ENCODE results near the gene SPATA9. TPM values are rescaled to one million over a fixed set of nuclear protein-coding genes. Genes with fewer than 3 reads are reported as not detected.
"Not testable (repeated sequence)": the region's sequence is repeated elsewhere in the genome, so short reads cannot be mapped to it uniquely, and the experiment has no call there.

Gene SPATA9
- total RNA-seq, 6 experiments from 2014 or later: 0.17 to 0.73 (median 0.48) TPM

- TF ChIP-seq CTCF (IDR thresholded peaks at IDR 0.05): no peak
- Mint-ChIP-seq H3K4me1 (ENCODE audit: low read depth) (peaks cover 42% of the 10 kb centered on the region), H3K27me3 (ENCODE audit: insufficient read depth) (peaks cover 1% of the 10 kb centered on the region; the same call in 1 of the 2 replicates), H3K9me3 (no peaks in the 10 kb centered on the region), H3K4me3 (no peak overlapping the region), H3K27ac (no peak overlapping the region), H3K36me3 (ENCODE audit: low read depth) (peaks cover 11% of the 10 kb centered on the region)
- DNase-seq: no peak
These were observed 27.3 kb upstream of the SPATA9 start for GRCh38 chr5:95709967-95710650.

- Mint-ChIP-seq H3K27ac (no peak overlapping the region), H3K27me3 (ENCODE audit: insufficient read depth) (peaks cover 1% of the 10 kb centered on the region; the same call in 1 of the 2 replicates), H3K36me3 (ENCODE audit: low read depth) (peaks cover 4% of the 10 kb centered on the region; the same call in 1 of the 2 replicates), H3K4me1 (ENCODE audit: low read depth) (peaks cover 30% of the 10 kb centered on the region), H3K9me3 (no peaks in the 10 kb centered on the region), H3K4me3 (no peak overlapping the region)
- no peak for DNase-seq
- no peak for TF ChIP-seq CTCF (IDR thresholded peaks at IDR 0.05)
These were observed 26.1 kb upstream of the SPATA9 start for GRCh38 chr5:95708876-95709275.

GRCh38 chr5:95707534-95708188, 24.9 kb upstream of the SPATA9 start:
- H3K4me1 Mint-ChIP-seq (ENCODE audit: low read depth): peaks cover 18% of the 10 kb centered on the region
- H3K9me3 Mint-ChIP-seq; H3K4me3 Mint-ChIP-seq; H3K27ac Mint-ChIP-seq; H3K36me3 Mint-ChIP-seq (ENCODE audit: low read depth); H3K27me3 Mint-ChIP-seq (ENCODE audit: insufficient read depth); DNase-seq: not testable (repeated sequence)

GRCh38 chr5:95707055-95707454, 24.3 kb upstream of the SPATA9 start:
- H3K4me1 Mint-ChIP-seq (ENCODE audit: low read depth): peaks cover 11% of the 10 kb centered on the region
- H3K9me3 Mint-ChIP-seq: no peaks in the 10 kb centered on the region
- H3K27ac Mint-ChIP-seq: no peak overlapping the region
- no peak for TF ChIP-seq CTCF (IDR thresholded peaks at IDR 0.05)
- H3K4me3 Mint-ChIP-seq: no peak overlapping the region
- 0 out of 2 replicates have a peak, but pooled peaks cover 4% of the 10 kb centered on the region for H3K36me3 Mint-ChIP-seq (ENCODE audit: low read depth)
- DNase-seq: no peak
- peaks cover 1% of the 10 kb centered on the region; the same call in 1 of the 2 replicates for H3K27me3 Mint-ChIP-seq (ENCODE audit: insufficient read depth)

- not testable (repeated sequence) for H3K9me3 Mint-ChIP-seq; H3K27ac Mint-ChIP-seq; H3K36me3 Mint-ChIP-seq (ENCODE audit: low read depth); DNase-seq; H3K27me3 Mint-ChIP-seq (ENCODE audit: insufficient read depth); H3K4me3 Mint-ChIP-seq; H3K4me1 Mint-ChIP-seq (ENCODE audit: low read depth)
These were observed 23.4 kb upstream of the SPATA9 start for GRCh38 chr5:95706196-95706595.

- Mint-ChIP-seq H3K4me3 (no peak overlapping the region), H3K36me3 (ENCODE audit: low read depth) (0 out of 2 replicates have a peak, but pooled peaks cover 4% of the 10 kb centered on the region), H3K27me3 (ENCODE audit: insufficient read depth) (peaks cover 1% of the 10 kb centered on the region; the same call in 1 of the 2 replicates), H3K9me3 (no peaks in the 10 kb centered on the region), H3K4me1 (ENCODE audit: low read depth) (no peaks in the 10 kb centered on the region), H3K27ac (no peak overlapping the region)
- no peak for TF ChIP-seq CTCF (IDR thresholded peaks at IDR 0.05)
- no peak for DNase-seq
These were observed 21.4 kb upstream of the SPATA9 start for GRCh38 chr5:95704150-95704549.
